PFSK-1 (cell line): ENCODE data around the gene DYNLT3.

ENCODE experiments used
- POLR2AphosphoS5 ChIP-seq: IDR thresholded peaks from 2 replicates; pipeline ENCODE4 v1.6.1; 2012; ENCODE audit warnings: low read depth, mild to moderate bottlenecking, control low read depth, low read length, moderate library complexity
- REST ChIP-seq, 2 experiments: IDR thresholded peaks; 2 replicates each; pipeline versions ENCODE4 v1.6.1 to v1.8.0; 2011 to 2012; ENCODE audit warnings: low read depth in 2 of 2, low read length in 2 of 2, control low read depth in 1 of 2, inconsistent platforms in 1 of 2, mild to moderate bottlenecking in 1 of 2, moderate library complexity in 1 of 2; ENCODE audit not compliant: insufficient read depth in 1 of 2
- TAF1 ChIP-seq: IDR thresholded peaks from 2 replicates; pipeline ENCODE4 v1.6.1; 2012; ENCODE audit warnings: low read length, control low read depth, borderline replicate concordance; ENCODE audit not compliant: insufficient read depth

- TF ChIP-seq POLR2AphosphoS5 = no peak
- TF ChIP-seq REST (IDR thresholded peaks at IDR 0.05; ENCODE audit: insufficient read depth in 1 of 2, low read depth in 2 of 2, low read length in 2 of 2) = no peak
- no peak for TF ChIP-seq TAF1
Observed at GRCh38 chrX:37803057-37803456, 44.3 kb downstream of the DYNLT3 start.
